A673 (cell line): Measurements from ENCODE around the gene AGPAT3. TPM values are rescaled to one million over a fixed set of nuclear protein-coding genes. Genes with fewer than 3 reads are reported as not detected.

ENCODE experiments used
- BruUV-seq: library from RNA; stranded (reverse); fragments of 400-500 nt; replicated peaks from 2 replicates; lab custom pipeline; 2021; lab: Mats Ljungman, UMichigan
- CTCF ChIA-PET: fragments of 300-600 bp; sonication (Branson Sonifier 250); formaldehyde crosslinking; loops from one replicate; lab custom pipeline; 2022; ENCODE audit warnings: antibody characterized with exemption; lab: Charles Lee
- POLR2A ChIA-PET: fragments of 300-600 bp; sonication (Branson Sonifier 250); formaldehyde crosslinking; loops from one replicate; lab custom pipeline; 2022; ENCODE audit warnings: antibody characterized with exemption; ENCODE audit not compliant: low non-redundant PET; lab: Charles Lee
- DNase-seq: peaks from one replicate; pipeline ENCODE4 v3.0.0-alpha.2; 2015; ENCODE audit warnings: low spot score
- H3K27ac ChIP-seq: fragments of 200-600 bp; sonication (generic); 2 replicates; pipeline ENCODE4 v1.5.1; 2016; ENCODE audit warnings: mixed run types, low read depth, mild to moderate bottlenecking, mixed read lengths, antibody characterized with exemption, low read length; ENCODE audit not compliant: poor library complexity, severe bottlenecking
- H3K27me3 ChIP-seq: fragments of 200-600 bp; sonication (generic); replicated peaks from 2 replicates; pipeline ENCODE4 v1.6.1; 2017; ENCODE audit warnings: mixed run types, low read depth, mild to moderate bottlenecking, mixed read lengths, antibody characterized with exemption, low read length; ENCODE audit not compliant: insufficient read depth, poor library complexity
- H3K36me3 ChIP-seq: fragments of 200-600 bp; sonication (generic); 2 replicates; pipeline ENCODE4 v1.6.1; 2016; ENCODE audit warnings: mixed run types, mild to moderate bottlenecking, mixed read lengths, antibody characterized with exemption, low read length; ENCODE audit not compliant: insufficient read depth, poor library complexity, severe bottlenecking
- H3K4me1 ChIP-seq: fragments of 200-600 bp; sonication (generic); 2 replicates; pipeline ENCODE4 v1.6.1; 2017; ENCODE audit warnings: mixed run types, mild to moderate bottlenecking, mixed read lengths, antibody characterized with exemption, low read length; ENCODE audit not compliant: insufficient read depth, poor library complexity, severe bottlenecking
- H3K4me3 ChIP-seq: fragments of 200-600 bp; sonication (generic); 2 replicates; pipeline ENCODE4 v1.5.1; 2016; ENCODE audit warnings: low read depth, mixed run types, mild to moderate bottlenecking, mixed read lengths, low read length; ENCODE audit not compliant: poor library complexity, severe bottlenecking
- H3K9me3 ChIP-seq: fragments of 200-600 bp; sonication (generic); 2 replicates; pipeline ENCODE4 v1.6.1; 2016; ENCODE audit warnings: mixed run types, low read depth, mild to moderate bottlenecking, mixed read lengths, antibody characterized with exemption, low read length; ENCODE audit not compliant: poor library complexity, severe bottlenecking
- EZH2 ChIP-seq: fragments of 200-600 bp; sonication (generic); IDR thresholded peaks from 2 replicates; pipeline ENCODE4 v1.6.1; 2017; ENCODE audit warnings: borderline replicate concordance, low read depth, mild to moderate bottlenecking, mixed read lengths, antibody characterized with exemption, low read length; ENCODE audit not compliant: poor library complexity, severe bottlenecking
- intact Hi-C: fragments of 100-400 bp; cut with micrococcal nuclease; formaldehyde crosslinking; loops from one replicate; pipeline ENCODE4 v1.10.0; 2022; ENCODE audit not compliant: unreplicated experiment
- total RNA-seq: library from RNA; stranded (reverse); gene quantifications from 2 replicates; pipeline ENCODE4 v1.2.3, GENCODE V29; 2021
- TF ChIP-seq, protein P1 (sequence below): fragments of 300-800, 200-600 bp; sonication (generic); conservative IDR thresholded peaks from 2 replicates; pipeline ENCODE4 v1.5.1; 2017; ENCODE audit warnings: low read depth, mild to moderate bottlenecking, antibody characterized with exemption, low read length, moderate library complexity, mixed read lengths

AGPAT3 gene
- total RNA-seq, 1 experiment from 2014 or later: 69.6 TPM

DNA sequence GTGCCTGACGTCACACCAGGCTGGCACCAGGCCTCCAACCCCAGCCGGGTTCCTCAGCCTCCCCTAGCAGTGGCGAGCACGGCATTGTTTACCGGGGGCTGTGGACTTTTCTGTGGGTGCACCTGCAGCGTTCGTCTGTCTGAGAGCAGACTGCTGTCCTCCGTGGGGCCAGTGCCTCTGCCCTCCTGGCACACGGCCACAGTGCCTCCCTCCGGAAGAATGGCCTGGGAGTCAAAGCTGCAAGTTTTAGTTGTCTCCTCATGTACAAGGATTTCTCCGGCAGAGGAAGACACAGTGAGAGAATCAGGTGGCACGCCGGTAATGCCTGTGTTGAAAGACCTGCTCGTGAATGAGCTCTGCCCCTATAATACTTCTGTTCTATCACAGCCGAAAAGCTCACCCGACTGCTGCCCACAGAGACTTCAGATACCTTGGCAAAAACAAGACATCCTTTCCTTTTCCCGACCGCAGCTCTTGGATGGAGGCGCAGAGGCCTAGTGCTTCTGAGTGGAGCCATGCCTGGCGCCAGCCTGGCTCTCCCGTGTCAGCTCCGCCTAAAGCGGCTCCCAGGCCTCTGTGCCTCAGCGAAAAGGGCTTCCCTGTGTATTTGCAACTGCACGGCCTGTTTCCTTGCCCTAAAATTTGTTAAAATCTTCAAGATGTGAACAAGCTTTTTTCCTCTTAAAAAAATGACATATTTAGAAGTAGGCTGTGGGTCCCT lies 71.4 kb downstream of the AGPAT3 start:
- intact Hi-C loops: no loop called here
- Histone ChIP-seq H3K9me3 (no peaks in the 10 kb centered on the region), H3K27me3 (no peaks in the 10 kb centered on the region), H3K27ac (no peak overlapping the region), H3K4me3 (no peak overlapping the region), H3K36me3 (no peaks in the 10 kb centered on the region), H3K4me1 (peaks cover 6% of the 10 kb centered on the region)
- no TSS peak for BruUV-seq
- TF ChIP-seq, protein P1, sequence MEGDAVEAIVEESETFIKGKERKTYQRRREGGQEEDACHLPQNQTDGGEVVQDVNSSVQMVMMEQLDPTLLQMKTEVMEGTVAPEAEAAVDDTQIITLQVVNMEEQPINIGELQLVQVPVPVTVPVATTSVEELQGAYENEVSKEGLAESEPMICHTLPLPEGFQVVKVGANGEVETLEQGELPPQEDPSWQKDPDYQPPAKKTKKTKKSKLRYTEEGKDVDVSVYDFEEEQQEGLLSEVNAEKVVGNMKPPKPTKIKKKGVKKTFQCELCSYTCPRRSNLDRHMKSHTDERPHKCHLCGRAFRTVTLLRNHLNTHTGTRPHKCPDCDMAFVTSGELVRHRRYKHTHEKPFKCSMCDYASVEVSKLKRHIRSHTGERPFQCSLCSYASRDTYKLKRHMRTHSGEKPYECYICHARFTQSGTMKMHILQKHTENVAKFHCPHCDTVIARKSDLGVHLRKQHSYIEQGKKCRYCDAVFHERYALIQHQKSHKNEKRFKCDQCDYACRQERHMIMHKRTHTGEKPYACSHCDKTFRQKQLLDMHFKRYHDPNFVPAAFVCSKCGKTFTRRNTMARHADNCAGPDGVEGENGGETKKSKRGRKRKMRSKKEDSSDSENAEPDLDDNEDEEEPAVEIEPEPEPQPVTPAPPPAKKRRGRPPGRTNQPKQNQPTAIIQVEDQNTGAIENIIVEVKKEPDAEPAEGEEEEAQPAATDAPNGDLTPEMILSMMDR: no peak
- TF ChIP-seq EZH2: no peak
- no peak for DNase-seq
- ChIA-PET POLR2A (no interaction called here), CTCF (no interaction called here)

DNA sequence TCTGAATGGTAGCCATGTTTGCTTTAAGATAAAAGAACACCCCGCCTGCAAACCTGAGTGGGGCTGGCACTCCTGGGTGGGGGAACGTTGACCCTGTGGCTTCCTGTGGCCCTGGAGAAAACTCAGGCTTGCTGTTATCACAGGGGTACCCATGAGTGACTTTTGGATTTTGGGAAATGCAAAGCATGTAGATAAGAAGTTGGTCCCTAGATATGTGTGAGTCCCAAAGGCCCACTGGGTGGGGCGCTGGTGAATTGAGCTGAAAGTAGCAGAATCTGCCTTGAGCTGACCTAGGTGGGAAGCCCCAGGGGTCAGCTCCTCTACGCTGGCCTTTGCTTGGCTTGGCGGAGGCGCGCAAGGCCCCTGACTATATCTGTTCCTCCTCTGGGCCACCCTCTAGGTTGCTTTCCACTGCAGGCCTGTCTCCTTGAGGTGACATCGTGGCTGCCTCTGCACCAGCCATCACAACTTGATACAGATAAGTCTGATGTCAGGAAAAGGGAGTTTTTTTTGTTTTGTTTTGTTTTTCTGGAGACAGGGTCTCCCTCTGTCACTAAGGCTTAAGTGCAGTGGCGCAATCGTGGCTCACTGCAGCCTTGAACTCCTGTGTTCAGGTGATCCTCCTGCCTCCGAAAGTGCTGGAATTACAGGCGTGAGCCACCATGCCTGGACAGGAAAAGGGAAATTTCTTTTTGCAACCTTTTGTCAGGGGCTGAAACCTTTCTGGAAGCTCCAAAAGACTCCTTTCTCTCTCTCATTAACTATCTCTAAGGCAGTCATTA lies 72.2 kb downstream of the AGPAT3 start:
- ChIA-PET POLR2A (no interaction called here), CTCF (no interaction called here)
- H3K4me3 ChIP-seq: no peak overlapping the region
- H3K4me1 ChIP-seq: peaks cover 6% of the 10 kb centered on the region
- intact Hi-C loops: no loop called here
- no TSS peak for BruUV-seq
- DNase-seq: no peak
- no peaks in the 10 kb centered on the region for H3K9me3 ChIP-seq
- TF ChIP-seq, protein P1: no peak
- TF ChIP-seq EZH2: no peak
- H3K27me3 ChIP-seq: no peaks in the 10 kb centered on the region
- no peak overlapping the region for H3K27ac ChIP-seq
- H3K36me3 ChIP-seq: no peaks in the 10 kb centered on the region

DNA sequence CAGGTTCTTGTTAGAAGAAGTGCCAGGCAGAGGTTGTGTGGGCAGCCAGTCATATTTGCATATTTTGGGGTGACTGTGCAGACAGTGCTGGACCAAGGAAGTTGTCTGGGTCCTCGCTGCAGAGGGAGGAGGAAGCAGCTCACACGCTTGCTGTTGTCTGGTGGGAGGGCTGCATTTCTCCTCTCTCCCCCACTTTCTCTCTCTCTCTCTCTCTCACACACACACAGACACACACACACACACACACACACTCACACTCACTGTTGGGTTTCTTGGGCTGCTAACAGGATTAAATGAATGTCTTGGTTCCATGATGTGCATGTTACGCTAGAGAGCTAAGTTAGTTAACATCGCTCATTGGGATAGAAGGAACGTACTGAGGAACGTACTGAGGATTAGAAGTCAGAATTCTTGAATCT lies 72.9 kb downstream of the AGPAT3 start:
- H3K36me3 ChIP-seq: no peaks in the 10 kb centered on the region
- DNase-seq: peak; percentile 27
- ChIA-PET POLR2A (no interaction called here), CTCF (interaction anchor here (0.6 to 1.2 kb wide), 5 partner anchors 12 to 125 kb away, joined by 3 to 5 read pairs (median 3); no protein-coding TSS in a partner anchor)
- H3K27ac ChIP-seq: no peak overlapping the region
- no peaks in the 10 kb centered on the region for H3K27me3 ChIP-seq
- peaks cover 6% of the 10 kb centered on the region for H3K4me1 ChIP-seq
- intact Hi-C loops: no loop called here
- BruUV-seq: no TSS peak
- no peak overlapping the region for H3K4me3 ChIP-seq
- no peaks in the 10 kb centered on the region for H3K9me3 ChIP-seq
- TF ChIP-seq, protein P1: no peak
- no peak for TF ChIP-seq EZH2
